NB4 (cell line): ENCODE data around the gene IPP.
"Not testable (repeated sequence)": the region's sequence is repeated elsewhere in the genome, so short reads cannot be mapped to it uniquely, and the experiment has no call there.

Source experiments
- CTCF ChIP-seq: IDR thresholded peaks from one replicate; pipeline ENCODE4 v1.5.1; 2012; ENCODE audit warnings: low read depth, low read length
- POLR2A ChIP-seq: IDR thresholded peaks from 2 replicates; pipeline ENCODE4 v1.6.1; 2011; ENCODE audit warnings: mild to moderate bottlenecking; ENCODE audit not compliant: insufficient read length; ENCODE audit errors: extremely low read depth

- TF ChIP-seq CTCF, POLR2A: not testable (repeated sequence)
Measured at GRCh38 chr1:45676553-45676952, 73.9 kb downstream of the IPP start.
